Umbilical cord (tissue), 2 donors: ENCODE measurements around the gene ZFAND3. TPM values are rescaled to one million over a fixed set of nuclear protein-coding genes. Genes with fewer than 3 reads are reported as not detected.

Experiments
- DNase-seq: peaks from one replicate; pipeline ENCODE4 v3.0.0-alpha.2; 2015; ENCODE audit warnings: low spot score
- total RNA-seq: library from RNA; depleted of rRNA; stranded (reverse); fragments of >200 nt; gene quantifications from one replicate; pipeline ENCODE4 v1.2.3, GENCODE V29; 2014; ENCODE audit warnings: low replicate concordance; ENCODE audit not compliant: insufficient read depth

The ZFAND3 gene
- total RNA-seq, 1 donor from 2014 or later, result 42.9 TPM

- DNase-seq, result no peak
These were observed 365.7 kb downstream of the ZFAND3 start for GRCh38 chr6:38185244-38185643.

DNA sequence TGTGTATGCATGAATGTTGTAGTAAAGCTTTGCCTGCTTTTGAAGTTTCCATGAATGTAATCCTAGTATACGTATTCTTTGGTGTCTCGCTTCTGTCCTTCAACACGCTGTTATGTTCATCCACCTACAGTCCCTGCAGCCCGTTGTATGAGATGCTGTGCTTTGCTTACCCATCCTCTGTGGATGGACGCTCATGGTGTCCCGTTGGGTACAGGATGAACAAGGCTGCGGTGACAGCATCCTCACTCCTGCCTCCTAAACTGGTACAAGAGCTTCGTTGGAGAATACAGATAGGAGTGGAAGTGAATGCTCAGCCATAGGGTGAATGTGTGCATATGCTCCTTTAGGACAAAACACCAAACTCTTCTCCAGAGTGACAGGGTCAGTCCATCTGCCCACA, 366.2 kb downstream of the ZFAND3 start:
- DNase-seq, result no peak

DNA sequence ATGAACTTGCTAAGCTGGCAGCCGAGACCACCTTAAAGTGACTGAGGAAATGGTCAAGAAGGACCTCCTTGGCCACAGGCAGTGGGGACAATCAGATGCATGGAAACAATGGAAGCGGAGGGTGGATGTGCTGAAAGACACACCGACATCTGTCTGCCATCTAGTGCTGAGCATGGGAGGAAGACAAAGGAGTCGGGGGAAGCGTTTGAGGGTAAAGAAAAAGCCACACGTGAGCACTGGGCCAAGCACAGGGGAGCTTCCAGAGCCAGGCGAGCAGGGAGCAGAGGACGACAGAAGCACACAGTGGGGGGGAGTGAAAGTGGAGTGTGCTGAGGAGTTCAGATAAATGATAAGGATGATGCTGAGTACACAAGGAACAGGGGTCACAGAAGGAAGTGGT, 367.8 kb downstream of the ZFAND3 start:
- no peak for DNase-seq

GRCh38 chr6:38187811-38188590, 368.5 kb downstream of the ZFAND3 start:
- DNase-seq, result no peak

DNA sequence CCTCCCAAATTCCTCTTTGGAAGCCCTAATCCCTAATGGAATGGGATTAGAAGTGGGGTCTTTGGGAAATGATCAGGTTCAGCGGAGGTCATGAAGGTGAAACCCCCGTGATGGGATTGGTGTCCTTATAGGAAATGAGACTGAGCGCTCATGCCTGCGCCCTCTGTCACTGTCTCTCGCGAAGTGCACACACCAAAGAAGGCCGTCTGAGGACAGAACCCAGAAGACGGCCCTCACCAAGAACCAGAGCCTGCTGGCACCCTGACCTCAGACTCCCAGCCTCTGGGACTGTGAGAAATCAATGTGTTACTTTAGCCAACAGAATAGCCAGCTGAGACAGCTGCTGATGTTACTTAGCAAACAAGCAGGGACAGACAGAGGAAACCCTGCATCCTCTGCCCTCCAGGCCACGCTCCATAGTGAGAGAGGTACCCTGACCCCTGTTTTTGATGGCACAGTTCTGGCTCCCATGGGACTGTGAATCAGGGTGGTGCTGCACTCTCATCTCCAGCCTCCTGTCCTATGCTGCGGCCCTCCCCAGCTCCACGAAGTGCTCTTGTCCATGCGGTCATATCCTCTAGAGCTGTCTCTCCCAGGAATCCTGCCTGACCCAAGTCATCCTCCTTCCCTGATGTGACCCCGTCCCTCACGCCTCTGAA, 369.3 kb downstream of the ZFAND3 start:
- DNase-seq, result no peak

DNA sequence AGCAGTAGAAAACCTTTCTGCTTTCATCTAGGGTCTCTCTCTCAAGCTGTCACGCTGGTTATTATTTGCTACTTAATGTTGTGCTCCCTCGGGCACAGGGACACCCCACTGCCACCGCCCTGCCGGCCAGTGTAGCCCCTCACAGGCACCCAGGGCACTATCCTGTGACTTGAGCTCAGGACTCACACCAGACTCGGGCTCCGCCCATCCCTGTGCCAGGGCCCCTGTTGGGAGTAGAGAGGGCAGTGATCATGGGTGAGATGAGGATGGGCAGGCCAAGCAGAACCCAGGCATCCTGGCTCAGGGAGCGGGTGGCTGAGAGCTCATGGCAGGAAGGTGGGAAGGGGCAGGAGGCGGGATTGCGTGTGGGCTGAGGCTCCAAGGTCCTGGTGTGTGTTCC, 371.9 kb downstream of the ZFAND3 start:
- no peak for DNase-seq

DNA sequence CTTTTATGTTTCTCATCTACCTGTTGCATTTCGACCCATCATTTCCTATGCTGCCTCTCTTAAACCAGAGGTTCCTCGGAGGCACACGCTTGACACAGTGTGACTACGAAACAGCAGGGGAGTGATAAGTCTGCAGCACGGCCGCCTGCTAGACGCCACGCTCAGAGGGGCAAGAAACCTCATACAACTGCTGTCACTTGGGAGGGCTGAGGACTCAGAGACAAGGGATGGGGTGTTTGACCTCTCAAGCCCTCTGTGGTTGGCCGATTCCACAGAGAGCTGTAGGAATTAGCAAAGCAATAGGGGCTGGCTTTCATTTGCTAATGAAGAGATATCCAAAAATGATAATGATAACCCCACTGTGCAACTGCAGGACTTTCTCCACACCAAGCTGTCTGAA, 372.5 kb downstream of the ZFAND3 start:
- no peak for DNase-seq

DNA sequence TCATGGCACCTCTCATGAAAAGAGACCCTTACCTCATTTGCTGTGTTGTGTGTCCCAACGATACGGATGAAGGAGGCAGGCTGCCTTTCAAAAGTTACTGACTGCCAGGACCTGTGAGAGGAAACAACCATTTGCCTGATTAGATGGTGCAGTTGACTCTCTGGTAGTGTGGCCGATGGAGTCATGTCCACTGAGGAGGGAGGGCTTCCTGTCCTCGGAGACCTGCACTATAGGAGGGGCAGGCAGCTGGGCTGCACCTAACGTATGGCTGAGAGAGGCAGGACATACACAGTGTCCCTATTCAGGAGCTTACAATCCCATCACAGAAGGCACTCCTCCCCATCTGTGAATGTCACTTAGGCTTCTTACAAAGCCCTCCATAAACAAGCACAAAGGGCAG, 373.0 kb downstream of the ZFAND3 start:
- no peak for DNase-seq

- no peak for DNase-seq
These were observed 373.5 kb downstream of the ZFAND3 start for GRCh38 chr6:38193051-38193450.

DNA sequence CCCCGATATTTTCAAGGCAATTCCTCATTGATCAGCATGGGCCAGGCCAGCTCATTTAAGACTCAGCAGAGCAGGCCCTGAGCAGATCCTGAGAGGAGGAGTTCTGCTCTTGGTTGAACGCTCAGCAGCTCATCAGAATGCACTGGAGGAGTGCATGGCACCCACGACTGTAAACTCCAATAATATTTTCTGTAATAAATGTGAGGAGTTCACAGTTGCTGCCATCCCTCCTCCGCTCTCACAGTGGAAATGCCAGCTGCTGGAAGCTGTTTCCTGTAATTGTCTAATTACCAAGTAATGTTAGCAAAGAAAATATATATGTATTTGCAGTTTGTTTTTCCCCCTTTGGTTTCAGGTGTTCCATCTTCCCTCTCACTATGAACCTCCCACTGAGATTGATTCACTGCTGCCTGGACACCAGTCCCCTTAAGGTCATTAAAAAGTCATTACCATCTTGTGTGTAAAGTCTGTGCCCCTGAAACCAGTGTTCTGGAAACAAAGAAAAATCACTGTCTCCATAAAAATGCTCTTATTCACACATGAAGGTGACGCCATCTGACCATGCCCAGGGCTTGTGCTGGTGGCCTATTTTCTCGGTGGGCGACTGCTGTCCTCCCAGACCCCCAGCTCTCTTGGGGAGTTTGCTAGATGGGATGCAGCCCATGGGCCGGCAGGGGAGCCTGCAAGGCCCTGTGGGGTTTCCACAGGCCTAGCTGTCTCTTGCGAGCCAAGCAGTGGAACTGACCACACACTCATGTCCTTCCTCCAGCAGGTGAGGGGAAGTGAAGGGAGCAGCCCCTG, 374.2 kb downstream of the ZFAND3 start:
- no peak for DNase-seq

GRCh38 chr6:38194282-38194572, 374.7 kb downstream of the ZFAND3 start:
- DNase-seq, result no peak

DNA sequence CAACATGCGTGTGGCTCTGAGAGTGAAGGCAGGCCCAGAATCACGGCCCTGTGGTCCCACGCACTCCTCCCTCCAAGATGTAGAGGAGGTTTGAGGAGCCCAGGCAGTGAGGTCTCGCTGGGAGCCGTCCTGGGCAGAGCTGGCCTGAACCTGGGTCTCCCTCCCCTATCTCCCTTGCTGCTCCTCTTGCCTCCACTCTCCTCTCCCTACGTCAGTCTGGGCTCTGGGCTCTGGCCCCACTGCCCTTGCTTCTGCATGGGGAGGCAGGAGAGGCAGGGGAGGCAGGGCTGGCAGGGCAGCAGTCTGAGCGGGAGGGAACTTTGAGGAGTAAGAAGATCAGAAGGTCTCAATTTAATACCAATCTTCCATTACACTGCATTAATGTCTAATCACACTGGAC, 375.1 kb downstream of the ZFAND3 start:
- DNase-seq, result no peak

GRCh38 chr6:38195113-38195635, 375.6 kb downstream of the ZFAND3 start:
- no peak for DNase-seq

DNA sequence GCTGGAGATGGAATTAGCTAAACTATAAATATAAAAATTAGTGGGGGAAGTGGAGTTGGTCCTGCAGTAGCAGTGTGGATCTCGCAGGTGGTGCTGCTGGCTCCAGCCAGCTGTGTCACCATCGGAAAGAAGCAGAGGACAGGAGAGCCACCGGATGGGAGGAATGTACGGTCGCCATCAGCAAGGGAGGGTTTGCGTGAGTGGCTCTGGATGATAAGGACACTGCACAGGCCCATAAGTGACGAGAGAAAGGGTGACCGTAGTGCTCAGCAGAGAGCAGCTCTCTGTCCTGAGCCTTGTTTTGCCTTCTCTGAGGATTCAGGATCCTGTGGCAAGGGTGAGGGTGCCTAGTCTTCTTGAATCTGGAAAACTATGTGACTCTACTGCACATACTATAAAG, 378.7 kb downstream of the ZFAND3 start:
- DNase-seq, result no peak

Other genes starting within 250 kb of the ZFAND3 start
- gene MDGA1, start 121.8 kb upstream of the ZFAND3 start, total RNA-seq, result 20.0 TPM